Measurements from ENCODE around the gene RTP2. TPM values are rescaled to one million over a fixed set of nuclear protein-coding genes. Genes with fewer than 3 reads are reported as not detected.

Gene RTP2
- total RNA-seq, 1 donor from 2014 or later, result not detected

- no peak for TF ChIP-seq CTCF (IDR thresholded peaks at IDR 0.05; ENCODE audit: partially characterized antibody, unreplicated experiment)
- peaks cover 2% of the 10 kb centered on the region for H3K27me3 Mint-ChIP-seq (ENCODE audit: unreplicated experiment)
- H3K4me3 Mint-ChIP-seq (ENCODE audit: unreplicated experiment), result no peak overlapping the region
- H3K9me3 Mint-ChIP-seq (ENCODE audit: unreplicated experiment), result peaks cover 1% of the 10 kb centered on the region
- DNase-seq, result no peak
- H3K36me3 Mint-ChIP-seq (ENCODE audit: unreplicated experiment), result no peaks in the 10 kb centered on the region
- H3K4me1 Mint-ChIP-seq (ENCODE audit: low read depth, unreplicated experiment), result no peaks in the 10 kb centered on the region
- no peak overlapping the region for H3K27ac Mint-ChIP-seq (ENCODE audit: unreplicated experiment)
Observed at GRCh38 chr3:187705164-187705563, 2.8 kb upstream of the RTP2 start.

GRCh38 chr3:187700249-187700648 lies 2.1 kb downstream of the RTP2 start:
- Mint-ChIP-seq H3K9me3 (ENCODE audit: unreplicated experiment) (peaks cover 6% of the 10 kb centered on the region), H3K36me3 (ENCODE audit: unreplicated experiment) (no peaks in the 10 kb centered on the region), H3K27ac (ENCODE audit: unreplicated experiment) (no peak overlapping the region), H3K4me3 (ENCODE audit: unreplicated experiment) (no peak overlapping the region), H3K4me1 (ENCODE audit: low read depth, unreplicated experiment) (peaks cover 2% of the 10 kb centered on the region), H3K27me3 (ENCODE audit: unreplicated experiment) (peaks cover 7% of the 10 kb centered on the region)
- TF ChIP-seq CTCF (IDR thresholded peaks at IDR 0.05; ENCODE audit: partially characterized antibody, unreplicated experiment), result no peak
- DNase-seq, result no peak

GRCh38 chr3:187698499-187699399 lies 3.6 kb downstream of the RTP2 start:
- DNase-seq, result no peak
- Mint-ChIP-seq H3K4me3 (ENCODE audit: unreplicated experiment) (no peak overlapping the region), H3K36me3 (ENCODE audit: unreplicated experiment) (no peaks in the 10 kb centered on the region), H3K27ac (ENCODE audit: unreplicated experiment) (no peak overlapping the region), H3K27me3 (ENCODE audit: unreplicated experiment) (peaks cover 10% of the 10 kb centered on the region), H3K4me1 (ENCODE audit: low read depth, unreplicated experiment) (peaks cover 2% of the 10 kb centered on the region), H3K9me3 (ENCODE audit: unreplicated experiment) (peaks cover 6% of the 10 kb centered on the region)
- TF ChIP-seq CTCF (IDR thresholded peaks at IDR 0.05; ENCODE audit: partially characterized antibody, unreplicated experiment), result no peak

GRCh38 chr3:187696021-187696420 lies 6.3 kb downstream of the RTP2 start:
- no peak for TF ChIP-seq CTCF (IDR thresholded peaks at IDR 0.05; ENCODE audit: partially characterized antibody, unreplicated experiment)
- Mint-ChIP-seq H3K36me3 (ENCODE audit: unreplicated experiment) (no peaks in the 10 kb centered on the region), H3K4me3 (ENCODE audit: unreplicated experiment) (no peak overlapping the region), H3K27me3 (ENCODE audit: unreplicated experiment) (peaks cover 11% of the 10 kb centered on the region), H3K4me1 (ENCODE audit: low read depth, unreplicated experiment) (peaks cover 2% of the 10 kb centered on the region), H3K27ac (ENCODE audit: unreplicated experiment) (no peak overlapping the region), H3K9me3 (ENCODE audit: unreplicated experiment) (peaks cover 6% of the 10 kb centered on the region)
- no peak for DNase-seq

GRCh38 chr3:187695449-187695848 lies 6.9 kb downstream of the RTP2 start:
- DNase-seq, result no peak
- peaks cover 2% of the 10 kb centered on the region for H3K4me1 Mint-ChIP-seq (ENCODE audit: low read depth, unreplicated experiment)
- H3K27me3 Mint-ChIP-seq (ENCODE audit: unreplicated experiment), result peaks cover 10% of the 10 kb centered on the region
- H3K36me3 Mint-ChIP-seq (ENCODE audit: unreplicated experiment), result no peaks in the 10 kb centered on the region
- no peak for TF ChIP-seq CTCF (IDR thresholded peaks at IDR 0.05; ENCODE audit: partially characterized antibody, unreplicated experiment)
- H3K4me3 Mint-ChIP-seq (ENCODE audit: unreplicated experiment), result no peak overlapping the region
- no peak overlapping the region for H3K27ac Mint-ChIP-seq (ENCODE audit: unreplicated experiment)
- H3K9me3 Mint-ChIP-seq (ENCODE audit: unreplicated experiment), result peaks cover 6% of the 10 kb centered on the region
